Measurements from ENCODE around the gene TBC1D16. TPM values are rescaled to one million over a fixed set of nuclear protein-coding genes. Genes with fewer than 3 reads are reported as not detected.

Gene TBC1D16
- total and polyA plus RNA-seq, 2 donors from 2014 or later, result 9.1 to 68.0 TPM

DNA sequence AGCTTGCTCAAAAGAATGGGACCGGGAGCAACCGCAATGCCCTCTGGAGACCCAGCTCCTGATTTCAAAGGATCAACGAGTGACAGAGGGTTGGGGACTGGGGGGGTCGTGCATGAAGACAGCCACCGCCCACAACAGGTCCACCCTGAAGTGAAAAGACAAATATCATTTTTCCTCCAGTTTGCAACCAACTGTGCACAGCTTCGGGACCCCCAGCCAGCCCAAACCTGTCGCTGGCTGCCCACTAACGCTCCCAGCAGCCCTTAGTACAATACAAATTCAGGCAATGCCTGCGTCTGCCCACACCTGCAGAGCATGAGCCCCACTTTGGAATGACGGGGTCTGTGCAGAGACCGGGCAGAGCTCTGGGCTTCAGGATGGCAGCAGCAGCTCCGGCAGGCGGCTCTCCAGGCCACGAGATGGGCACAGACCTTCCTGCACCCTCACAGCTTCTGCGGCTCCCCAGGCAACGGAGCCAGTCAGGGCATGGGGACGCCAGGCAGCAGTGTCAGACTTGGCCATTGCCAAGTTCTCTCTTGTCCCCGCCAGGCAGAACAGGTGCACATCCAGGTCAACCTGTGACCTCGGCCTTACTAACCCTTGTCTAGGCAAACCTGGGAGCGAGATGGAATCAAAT is 60.1 kb downstream of the TBC1D16 start:
- DNase-seq, result peak in 1 of 5 donors; percentile 49
- no peaks in the 10 kb centered on the region for H3K4me1 ChIP-seq (ENCODE audit: control insufficient read depth in 2 of 3, insufficient read depth in 2 of 3, low read depth in 1 of 3, low read length in 3 of 3)
- no peaks in the 10 kb centered on the region for H3K27me3 ChIP-seq (ENCODE audit: control insufficient read depth, insufficient read depth, low read length)
- H3K4me3 ChIP-seq (ENCODE audit: low read length in 3 of 3), result no peak overlapping the region
- H3K9me3 ChIP-seq (ENCODE audit: control insufficient read depth in 2 of 3, insufficient read depth in 1 of 3, low read length in 3 of 3), result no peaks in the 10 kb centered on the region
- TF ChIP-seq, protein P1, sequence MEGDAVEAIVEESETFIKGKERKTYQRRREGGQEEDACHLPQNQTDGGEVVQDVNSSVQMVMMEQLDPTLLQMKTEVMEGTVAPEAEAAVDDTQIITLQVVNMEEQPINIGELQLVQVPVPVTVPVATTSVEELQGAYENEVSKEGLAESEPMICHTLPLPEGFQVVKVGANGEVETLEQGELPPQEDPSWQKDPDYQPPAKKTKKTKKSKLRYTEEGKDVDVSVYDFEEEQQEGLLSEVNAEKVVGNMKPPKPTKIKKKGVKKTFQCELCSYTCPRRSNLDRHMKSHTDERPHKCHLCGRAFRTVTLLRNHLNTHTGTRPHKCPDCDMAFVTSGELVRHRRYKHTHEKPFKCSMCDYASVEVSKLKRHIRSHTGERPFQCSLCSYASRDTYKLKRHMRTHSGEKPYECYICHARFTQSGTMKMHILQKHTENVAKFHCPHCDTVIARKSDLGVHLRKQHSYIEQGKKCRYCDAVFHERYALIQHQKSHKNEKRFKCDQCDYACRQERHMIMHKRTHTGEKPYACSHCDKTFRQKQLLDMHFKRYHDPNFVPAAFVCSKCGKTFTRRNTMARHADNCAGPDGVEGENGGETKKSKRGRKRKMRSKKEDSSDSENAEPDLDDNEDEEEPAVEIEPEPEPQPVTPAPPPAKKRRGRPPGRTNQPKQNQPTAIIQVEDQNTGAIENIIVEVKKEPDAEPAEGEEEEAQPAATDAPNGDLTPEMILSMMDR (IDR thresholded peaks at IDR 0.05; ENCODE audit: borderline replicate concordance, extremely low read depth, insufficient read depth), result no peak
- intact Hi-C loops (cut with DNase I), result no loop called here
- no peak overlapping the region for H3K9ac ChIP-seq (ENCODE audit: low read length in 3 of 3)
- FAIRE-seq, result no peak
- no peak overlapping the region for H3K27ac ChIP-seq (ENCODE audit: low read depth in 2 of 2, low read length in 2 of 2)
- H3K36me3 ChIP-seq (ENCODE audit: control insufficient read depth in 2 of 3, insufficient read depth in 3 of 3, low read length in 3 of 3), result peaks cover 0 to 2% (median 0%) of the 10 kb centered on the region in 3 donors

DNA sequence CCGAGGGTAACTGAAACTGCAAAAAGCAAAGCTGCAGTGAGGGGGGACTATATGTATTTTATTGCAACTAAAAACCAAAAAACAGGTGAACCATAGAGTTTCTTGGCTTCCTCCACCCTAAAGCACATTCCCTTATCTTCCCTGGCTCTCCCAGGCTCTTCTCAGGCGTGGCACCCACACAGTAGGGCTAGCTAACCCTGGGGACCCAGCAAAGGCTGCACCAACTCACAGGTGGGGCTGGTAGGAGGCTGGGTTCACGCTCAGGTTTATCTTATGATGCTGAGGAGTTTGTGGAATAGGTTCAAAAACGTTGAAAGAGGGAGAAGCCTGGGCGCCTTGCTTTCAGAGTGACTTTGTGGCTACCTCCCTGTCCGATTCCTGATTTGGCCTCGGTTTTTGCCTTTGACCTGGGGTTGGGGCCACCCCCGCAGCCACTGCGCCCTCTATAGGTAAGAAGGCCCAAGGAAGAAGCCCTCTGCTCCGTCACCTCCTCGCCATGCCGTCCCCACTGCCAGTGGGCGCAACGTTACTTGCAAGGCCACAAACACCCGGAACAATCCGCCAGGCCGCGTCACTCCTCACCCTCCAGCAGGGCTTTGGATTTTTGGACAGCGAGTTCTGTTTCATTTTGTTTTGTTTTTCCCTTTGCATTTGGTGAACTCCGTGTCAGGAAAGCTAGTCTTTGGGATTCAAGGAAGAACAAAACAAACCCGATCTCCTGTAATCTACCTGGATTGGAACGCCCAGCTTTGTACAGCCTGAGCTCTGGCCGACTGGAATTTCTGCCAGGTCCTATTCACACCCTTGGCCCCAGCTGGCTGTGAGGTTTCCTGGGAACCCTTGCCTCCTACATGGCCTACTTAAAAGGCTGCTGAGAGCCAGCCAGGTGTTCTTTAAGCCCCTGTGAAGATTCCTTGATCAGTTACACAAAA is 60.8 kb downstream of the TBC1D16 start:
- no peak overlapping the region for H3K27ac ChIP-seq (ENCODE audit: low read depth in 2 of 2, low read length in 2 of 2)
- intact Hi-C loops (cut with DNase I), result no loop called here
- no peaks in the 10 kb centered on the region for H3K27me3 ChIP-seq (ENCODE audit: control insufficient read depth, insufficient read depth, low read length)
- no peaks in the 10 kb centered on the region for H3K4me1 ChIP-seq (ENCODE audit: control insufficient read depth in 2 of 3, insufficient read depth in 2 of 3, low read depth in 1 of 3, low read length in 3 of 3)
- DNase-seq (peak in 2 of 5 donors; percentile 43 to 71), FAIRE-seq (no peak)
- H3K9me3 ChIP-seq (ENCODE audit: control insufficient read depth in 2 of 3, insufficient read depth in 1 of 3, low read length in 3 of 3), result no peaks in the 10 kb centered on the region
- H3K9ac ChIP-seq (ENCODE audit: low read length in 3 of 3), result no peak overlapping the region
- no peak overlapping the region for H3K4me3 ChIP-seq (ENCODE audit: low read length in 3 of 3)
- peaks cover 0 to 2% (median 0%) of the 10 kb centered on the region in 3 donors for H3K36me3 ChIP-seq (ENCODE audit: control insufficient read depth in 2 of 3, insufficient read depth in 3 of 3, low read length in 3 of 3)
- TF ChIP-seq, protein P1 (IDR thresholded peaks at IDR 0.05; ENCODE audit: borderline replicate concordance, extremely low read depth, insufficient read depth), result no peak

GRCh38 chr17:79971651-79972050 is 64.0 kb downstream of the TBC1D16 start:
- Histone ChIP-seq H3K27me3 (ENCODE audit: control insufficient read depth, insufficient read depth, low read length) (no peaks in the 10 kb centered on the region), H3K9ac (ENCODE audit: low read length in 3 of 3) (no peak overlapping the region), H3K27ac (ENCODE audit: low read depth in 2 of 2, low read length in 2 of 2) (no peak overlapping the region), H3K36me3 (ENCODE audit: control insufficient read depth in 2 of 3, insufficient read depth in 3 of 3, low read length in 3 of 3) (peaks cover 0 to 2% (median 0%) of the 10 kb centered on the region in 3 donors), H3K4me1 (ENCODE audit: control insufficient read depth in 2 of 3, insufficient read depth in 2 of 3, low read depth in 1 of 3, low read length in 3 of 3) (no peaks in the 10 kb centered on the region), H3K9me3 (ENCODE audit: control insufficient read depth in 2 of 3, insufficient read depth in 1 of 3, low read length in 3 of 3) (no peaks in the 10 kb centered on the region), H3K4me3 (ENCODE audit: low read length in 3 of 3) (no peak overlapping the region)
- intact Hi-C loops (cut with DNase I), result no loop called here
- DNase-seq (peak in 1 of 5 donors; percentile 34), FAIRE-seq (no peak)
- TF ChIP-seq, protein P1 (IDR thresholded peaks at IDR 0.05; ENCODE audit: borderline replicate concordance, extremely low read depth, insufficient read depth), result no peak
